Measurements from ENCODE around the gene CLPTM1.

DNA sequence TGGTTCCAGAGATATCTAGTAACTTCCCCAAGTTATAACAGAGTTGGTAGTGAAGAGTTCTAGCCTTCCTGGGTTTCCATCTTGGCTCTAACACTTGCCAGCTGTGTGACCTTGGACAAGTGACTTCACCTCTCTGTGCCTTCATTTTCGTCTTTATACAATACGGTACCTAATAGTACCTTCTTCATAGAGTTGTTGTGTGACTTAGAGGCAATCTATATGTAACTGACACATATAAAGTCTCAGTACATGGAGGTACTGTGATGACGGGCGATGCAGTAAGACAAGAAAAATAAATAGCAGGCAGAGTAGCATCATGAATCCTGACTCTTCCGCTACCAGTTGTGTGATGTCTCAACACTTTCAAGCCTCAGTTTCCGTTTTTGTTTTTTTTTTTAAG is 75.6 kb downstream of the CLPTM1 start:
- TF ChIP-seq, protein P1, sequence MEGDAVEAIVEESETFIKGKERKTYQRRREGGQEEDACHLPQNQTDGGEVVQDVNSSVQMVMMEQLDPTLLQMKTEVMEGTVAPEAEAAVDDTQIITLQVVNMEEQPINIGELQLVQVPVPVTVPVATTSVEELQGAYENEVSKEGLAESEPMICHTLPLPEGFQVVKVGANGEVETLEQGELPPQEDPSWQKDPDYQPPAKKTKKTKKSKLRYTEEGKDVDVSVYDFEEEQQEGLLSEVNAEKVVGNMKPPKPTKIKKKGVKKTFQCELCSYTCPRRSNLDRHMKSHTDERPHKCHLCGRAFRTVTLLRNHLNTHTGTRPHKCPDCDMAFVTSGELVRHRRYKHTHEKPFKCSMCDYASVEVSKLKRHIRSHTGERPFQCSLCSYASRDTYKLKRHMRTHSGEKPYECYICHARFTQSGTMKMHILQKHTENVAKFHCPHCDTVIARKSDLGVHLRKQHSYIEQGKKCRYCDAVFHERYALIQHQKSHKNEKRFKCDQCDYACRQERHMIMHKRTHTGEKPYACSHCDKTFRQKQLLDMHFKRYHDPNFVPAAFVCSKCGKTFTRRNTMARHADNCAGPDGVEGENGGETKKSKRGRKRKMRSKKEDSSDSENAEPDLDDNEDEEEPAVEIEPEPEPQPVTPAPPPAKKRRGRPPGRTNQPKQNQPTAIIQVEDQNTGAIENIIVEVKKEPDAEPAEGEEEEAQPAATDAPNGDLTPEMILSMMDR (IDR thresholded peaks at IDR 0.05) = no peak
- TF ChIP-seq POLR2A (IDR thresholded peaks at IDR 0.05) = no peak
